KBM-7 (cell line): Measurements from ENCODE around the gene NINJ2.

Experiments
- DNase-seq: peaks from one replicate; pipeline ENCODE4 v3.0.0-alpha.2; 2015
- in situ Hi-C: fragments of 300-500 bp; cut with MboI; formaldehyde crosslinking; loops from 2 replicates; pipeline ENCODE4 v1.14.3; 2020; ENCODE audit warnings: low sequenced_read_pairs, low pct_unique_long_range_greater_than_20kb, mixed read lengths

The NINJ2 gene

DNA sequence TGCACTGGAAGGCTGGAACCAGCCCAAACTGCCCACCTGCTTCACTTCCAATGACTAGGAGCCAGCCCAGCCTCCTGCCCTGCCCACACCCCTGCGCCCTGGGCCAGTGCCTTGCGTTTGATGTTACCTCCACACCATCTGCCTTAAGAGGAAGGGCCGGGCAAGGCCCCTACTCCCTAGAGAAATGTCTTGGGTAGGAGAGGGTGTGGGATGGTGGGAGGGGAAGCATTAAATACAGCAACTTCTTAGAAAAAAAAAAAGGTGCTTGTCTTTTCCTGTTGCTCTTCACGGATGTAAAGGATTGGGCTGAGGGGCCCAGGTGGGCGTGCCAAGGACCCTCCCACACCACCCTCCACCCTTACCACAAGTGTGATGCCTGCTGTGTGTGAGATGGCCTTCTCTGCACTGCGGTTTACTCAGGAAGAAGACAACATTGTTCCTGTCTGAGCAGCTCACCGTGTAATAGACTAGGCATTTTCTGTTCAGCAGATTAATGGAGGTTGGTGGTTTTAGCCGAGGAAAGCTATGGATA lies 99.9 kb downstream of the NINJ2 start:
- in situ Hi-C loops: loop anchor here (25.0 kb wide), 1 partner anchor 1024 kb away; the partner anchor contains the start of gene FBXL14
- peak; percentile 98 for DNase-seq

DNA sequence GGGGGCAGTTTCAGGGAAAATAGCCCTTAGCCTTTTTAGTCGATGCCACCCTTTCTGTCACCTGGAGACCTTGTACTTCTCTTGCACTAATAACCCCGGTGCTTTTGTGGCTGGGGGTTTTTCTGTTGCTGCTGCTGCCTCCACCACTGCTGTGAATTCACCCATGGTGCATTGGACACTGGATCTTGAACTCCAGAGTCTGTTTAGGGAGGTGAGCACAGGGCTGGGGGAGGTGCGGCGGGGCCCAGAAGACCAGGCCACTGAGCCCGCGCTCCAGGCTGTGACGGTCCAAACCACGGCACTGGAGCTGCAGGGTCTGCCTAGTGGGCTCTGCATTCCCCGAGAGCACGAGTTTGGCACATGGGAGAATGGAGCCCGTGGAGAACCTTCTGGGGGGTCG lies 100.6 kb downstream of the NINJ2 start:
- in situ Hi-C loops: loop anchor here (25.0 kb wide), 1 partner anchor 1025 kb away; the partner anchor contains the start of gene FBXL14
- DNase-seq: no peak

DNA sequence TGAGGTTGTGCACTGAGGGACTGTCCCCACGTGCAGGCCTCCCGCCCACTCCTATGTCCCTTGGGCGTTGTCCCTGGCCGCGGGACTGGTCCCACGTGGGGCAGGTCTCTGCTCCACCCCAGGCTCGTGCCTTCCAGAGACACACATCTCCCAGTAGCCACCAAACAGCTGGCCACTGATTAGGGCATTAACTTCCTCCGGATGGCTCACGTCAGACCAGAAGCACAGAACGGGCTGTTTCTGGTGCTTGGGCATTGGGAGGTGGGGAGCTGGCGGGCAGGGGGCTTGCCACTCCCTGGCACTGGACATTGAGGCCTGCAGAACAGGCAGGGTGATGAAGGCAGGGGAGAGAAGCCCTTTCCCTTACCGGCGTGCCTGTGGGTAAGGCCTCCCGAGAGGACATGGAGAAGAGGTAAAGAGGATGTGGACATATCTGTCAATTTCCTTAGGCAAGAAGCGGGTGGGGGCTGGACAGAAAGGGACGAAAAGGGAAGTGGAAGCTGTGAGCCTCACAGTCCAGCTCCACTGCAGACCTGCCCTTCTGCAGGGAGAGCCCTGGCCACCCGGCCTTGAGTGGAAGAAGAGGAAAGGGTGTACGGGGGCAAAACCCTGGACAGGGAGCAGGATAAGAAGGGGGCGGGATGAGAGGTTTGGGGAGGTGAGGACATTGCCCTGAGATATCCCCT lies 101.2 kb downstream of the NINJ2 start:
- peak; percentile 72 for DNase-seq
- in situ Hi-C loops: loop anchor here (25.0 kb wide), 1 partner anchor 1025 kb away; the partner anchor contains the start of gene FBXL14

DNA sequence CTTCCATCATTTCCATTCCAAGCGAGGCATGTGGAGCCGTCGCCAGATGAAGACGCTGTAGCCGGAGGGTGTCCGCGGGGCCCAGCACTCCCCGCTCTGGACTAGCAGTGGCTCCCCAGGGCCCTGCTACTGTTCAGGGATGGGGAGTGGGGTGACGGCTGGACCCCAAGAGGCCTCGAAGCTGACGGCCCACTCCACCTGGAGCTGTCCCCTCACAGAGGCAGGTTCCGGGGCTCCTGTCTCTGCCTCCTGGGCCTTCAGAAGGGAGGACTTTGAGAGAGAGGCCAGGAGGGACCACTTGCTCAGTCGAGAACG lies 101.9 kb downstream of the NINJ2 start:
- no peak for DNase-seq
- in situ Hi-C loops: loop anchor here (25.0 kb wide), 1 partner anchor 1026 kb away; the partner anchor contains the start of gene FBXL14

DNA sequence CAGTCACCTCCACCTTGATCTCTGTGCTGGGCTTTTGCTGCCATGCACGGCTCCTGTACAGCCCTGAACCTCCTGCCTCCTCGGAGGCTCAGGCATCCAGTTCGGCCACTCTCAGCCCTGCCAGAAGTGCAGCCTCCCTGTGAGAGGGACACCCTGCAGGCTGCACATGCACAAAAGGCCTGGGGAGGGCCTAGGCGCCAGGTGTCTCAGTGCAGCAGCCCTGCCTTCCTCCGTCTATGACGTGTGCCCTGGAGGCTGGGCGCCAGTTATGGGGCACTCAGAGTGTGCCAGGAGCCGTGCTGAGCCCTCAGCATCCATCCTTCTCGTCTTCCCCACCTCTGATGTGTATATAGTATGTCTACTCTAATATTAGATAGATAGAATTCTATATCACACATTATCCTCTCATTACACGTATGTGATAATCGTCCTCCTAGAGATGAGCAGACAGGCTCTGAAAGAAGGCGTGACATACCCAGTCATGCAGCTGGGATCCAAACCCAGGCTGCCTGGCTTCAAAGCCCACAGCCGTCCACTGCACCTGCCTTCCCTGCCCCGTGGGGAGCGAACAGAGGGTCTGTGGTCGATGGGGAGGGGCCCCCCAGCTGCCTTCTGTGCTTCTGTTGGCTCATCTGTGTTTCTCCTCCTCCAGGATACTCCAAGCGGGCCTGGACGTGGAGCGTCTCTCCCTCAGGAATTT lies 102.4 kb downstream of the NINJ2 start:
- in situ Hi-C loops: loop anchor here (25.0 kb wide), 1 partner anchor 1026 kb away; the partner anchor contains the start of gene FBXL14
- no peak for DNase-seq

DNA sequence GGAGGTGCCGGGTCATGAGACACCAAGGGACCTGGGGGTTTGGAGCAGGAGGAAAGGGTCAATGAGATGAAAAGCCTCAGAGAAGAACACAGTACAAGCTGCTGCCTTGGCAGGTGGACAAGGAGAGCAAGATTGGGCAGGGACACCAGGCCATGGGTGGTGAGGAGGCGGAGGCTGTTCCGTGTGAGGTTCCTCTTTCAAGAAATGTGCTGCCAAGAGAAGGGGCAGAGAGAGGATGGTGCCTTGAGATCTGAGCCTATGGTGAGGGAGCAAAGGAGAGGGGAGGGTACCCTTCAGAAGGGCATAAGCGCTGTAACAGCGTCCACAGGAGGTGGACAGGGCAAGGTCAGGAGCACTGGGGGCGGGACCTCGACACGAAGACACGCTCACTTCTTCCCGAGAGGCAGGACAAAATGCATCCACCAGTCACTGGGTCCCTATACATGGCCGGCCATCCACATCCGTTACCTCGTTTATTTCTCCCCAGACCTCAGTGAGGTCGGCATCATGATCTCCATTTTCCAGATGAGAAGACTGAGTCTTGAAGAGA lies 103.3 kb downstream of the NINJ2 start:
- in situ Hi-C loops: loop anchor here (25.0 kb wide), 1 partner anchor 1027 kb away; the partner anchor contains the start of gene FBXL14
- peak; percentile 29 for DNase-seq

DNA sequence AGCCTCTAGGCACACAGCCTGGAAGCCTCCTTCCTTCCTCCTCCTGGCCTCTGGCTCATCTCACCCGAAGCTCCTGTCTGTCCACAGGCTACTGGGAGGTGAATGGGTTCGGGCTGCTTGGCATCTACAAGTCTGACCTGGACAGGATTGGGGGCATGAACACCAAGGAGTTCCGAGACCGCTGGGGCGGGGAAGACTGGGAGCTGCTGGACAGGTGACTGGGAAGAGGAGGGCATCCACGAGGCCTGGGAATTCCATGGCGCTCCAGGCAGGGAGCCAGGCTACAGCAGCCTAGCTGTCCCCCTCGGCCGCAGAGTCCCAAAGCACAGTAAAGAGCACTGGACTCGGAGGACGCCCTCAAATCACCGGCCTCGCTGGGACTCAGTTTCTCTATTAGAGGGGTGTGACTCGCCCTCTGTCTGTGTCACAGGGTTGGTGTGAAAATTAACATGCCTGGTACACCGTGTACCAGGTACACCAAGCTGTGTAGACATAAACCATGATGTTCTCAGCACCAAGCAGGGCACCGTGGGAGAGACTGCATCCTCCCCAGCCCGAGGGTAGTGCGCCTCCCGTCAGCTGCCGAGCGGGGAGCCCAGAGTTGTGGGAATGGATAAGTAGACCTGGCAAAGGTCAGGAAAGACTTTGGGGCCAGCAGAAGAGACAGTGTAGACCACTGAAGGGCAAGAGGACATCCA lies 103.9 kb downstream of the NINJ2 start:
- DNase-seq: no peak
- in situ Hi-C loops: loop anchor here (25.0 kb wide), 1 partner anchor 1028 kb away; the partner anchor contains the start of gene FBXL14

DNA sequence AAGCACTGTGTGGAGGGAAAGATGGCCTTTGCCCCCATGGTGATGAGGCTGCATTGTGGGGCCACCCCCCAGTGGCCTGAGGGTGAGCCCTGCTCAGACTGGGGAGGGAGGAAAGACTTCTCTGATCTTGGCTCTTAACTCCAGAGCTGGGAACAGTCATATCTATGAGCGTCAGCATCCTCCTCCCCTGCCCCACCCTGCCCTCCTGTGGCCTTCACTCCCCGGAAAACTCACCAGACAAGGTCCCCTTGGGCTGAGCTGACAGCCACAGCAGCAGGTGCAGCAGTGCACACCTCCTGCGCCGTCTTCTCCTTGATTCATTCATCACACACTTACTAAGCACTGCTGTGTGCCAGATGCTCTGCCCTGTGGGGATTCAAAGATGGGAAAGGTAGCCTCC lies 104.7 kb downstream of the NINJ2 start:
- in situ Hi-C loops: loop anchor here (25.0 kb wide), 1 partner anchor 1029 kb away; the partner anchor contains the start of gene FBXL14
- DNase-seq: no peak

DNA sequence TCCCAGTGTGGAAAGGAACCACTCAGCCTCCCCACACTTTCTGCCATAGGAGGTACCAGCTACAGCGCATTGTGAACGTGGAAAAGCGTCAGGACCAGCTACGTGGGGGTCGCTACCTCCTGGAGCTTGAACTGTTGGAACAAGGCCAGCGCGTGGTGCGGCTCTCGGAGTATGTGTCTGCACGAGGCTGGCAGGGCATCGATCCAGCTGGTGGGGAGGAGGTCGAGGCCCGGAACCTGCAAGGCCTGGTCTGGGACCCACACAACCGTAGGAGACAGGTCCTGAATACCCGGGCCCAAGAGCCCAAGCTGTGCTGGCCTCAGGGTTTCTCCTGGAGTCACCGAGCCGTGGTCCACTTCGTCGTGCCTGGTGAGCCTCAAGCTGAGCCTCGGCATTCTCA lies 106.7 kb downstream of the NINJ2 start:
- in situ Hi-C loops: loop anchor here (25.0 kb wide), 1 partner anchor 1031 kb away; the partner anchor contains the start of gene FBXL14
- no peak for DNase-seq

DNA sequence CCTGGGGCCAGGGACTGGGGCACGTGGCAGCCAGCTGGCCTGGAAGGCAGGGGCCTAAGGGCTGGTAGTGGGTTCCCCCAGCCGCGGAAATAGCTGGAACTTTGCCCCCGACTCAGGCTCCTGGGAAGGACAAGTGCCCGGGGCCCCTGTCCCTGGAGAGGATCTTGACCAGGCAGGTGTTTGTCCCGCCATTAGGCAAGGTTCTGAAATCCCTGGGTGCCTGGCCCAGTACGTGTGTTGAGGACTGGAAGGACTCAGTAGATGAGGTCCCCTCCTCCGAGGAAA lies 109.3 kb downstream of the NINJ2 start:
- in situ Hi-C loops: loop anchor here (25.0 kb wide), 1 partner anchor 1033 kb away; the partner anchor contains the start of gene FBXL14
- no peak for DNase-seq

DNA sequence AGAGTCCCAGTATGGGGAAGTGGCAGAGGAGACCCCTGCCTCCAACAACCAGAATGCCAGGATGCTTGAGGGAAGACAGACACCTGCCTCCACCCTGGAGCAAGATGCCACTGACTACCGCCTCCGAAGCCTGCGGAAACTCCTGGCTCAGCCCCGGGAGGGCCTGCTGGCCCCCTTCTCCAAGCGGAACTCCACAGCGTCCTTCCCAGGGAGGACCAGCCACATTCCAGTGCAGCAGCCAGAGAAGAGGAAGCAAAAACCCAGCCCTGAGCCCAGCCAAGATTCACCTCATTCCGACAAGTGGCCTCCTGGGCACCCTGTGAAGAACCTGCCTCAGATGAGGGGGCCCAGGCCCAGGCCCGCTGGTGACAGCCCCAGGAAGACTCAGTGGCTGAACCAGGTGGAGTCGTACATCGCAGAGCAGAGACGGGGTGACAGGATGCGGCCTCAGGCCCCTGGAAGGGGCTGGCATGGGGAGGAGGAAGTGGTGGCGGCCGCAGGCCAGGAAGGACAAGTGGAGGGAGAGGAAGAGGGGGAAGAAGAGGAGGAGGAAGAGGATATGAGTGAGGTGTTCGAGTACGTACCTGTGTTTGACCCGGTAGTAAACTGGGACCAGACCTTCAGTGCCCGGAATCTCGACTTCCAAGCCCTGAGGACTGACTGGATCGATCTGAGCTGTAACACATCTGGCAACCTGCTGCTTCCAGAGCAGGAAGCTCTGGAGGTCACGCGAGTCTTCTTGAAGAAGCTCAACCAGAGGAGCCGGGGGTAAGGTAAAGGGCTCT lies 109.8 kb downstream of the NINJ2 start:
- DNase-seq: no peak
- in situ Hi-C loops: loop anchor here (25.0 kb wide), 1 partner anchor 1034 kb away; the partner anchor contains the start of gene FBXL14

DNA sequence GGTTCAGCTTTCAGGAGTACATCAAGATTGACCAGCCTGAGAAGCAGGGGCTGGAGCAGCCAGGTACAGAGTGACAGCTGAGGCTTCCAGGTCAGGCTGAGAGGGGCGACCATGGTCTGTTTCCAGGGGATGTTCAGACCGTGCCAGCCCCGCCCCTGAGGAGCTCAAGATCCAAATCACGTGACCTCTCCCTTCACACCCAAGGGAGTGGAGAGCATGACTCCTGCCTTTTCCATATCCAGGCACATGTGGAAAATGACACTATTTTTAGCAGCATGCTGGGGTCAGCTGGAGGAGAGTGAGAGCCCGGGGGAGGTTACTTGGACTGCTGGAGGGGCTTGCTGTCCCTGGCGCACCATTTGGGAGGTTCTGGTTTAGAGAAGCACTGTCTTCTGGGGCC lies 110.8 kb downstream of the NINJ2 start:
- DNase-seq: no peak
- in situ Hi-C loops: loop anchor here (25.0 kb wide), 1 partner anchor 1035 kb away; the partner anchor contains the start of gene FBXL14

DNA sequence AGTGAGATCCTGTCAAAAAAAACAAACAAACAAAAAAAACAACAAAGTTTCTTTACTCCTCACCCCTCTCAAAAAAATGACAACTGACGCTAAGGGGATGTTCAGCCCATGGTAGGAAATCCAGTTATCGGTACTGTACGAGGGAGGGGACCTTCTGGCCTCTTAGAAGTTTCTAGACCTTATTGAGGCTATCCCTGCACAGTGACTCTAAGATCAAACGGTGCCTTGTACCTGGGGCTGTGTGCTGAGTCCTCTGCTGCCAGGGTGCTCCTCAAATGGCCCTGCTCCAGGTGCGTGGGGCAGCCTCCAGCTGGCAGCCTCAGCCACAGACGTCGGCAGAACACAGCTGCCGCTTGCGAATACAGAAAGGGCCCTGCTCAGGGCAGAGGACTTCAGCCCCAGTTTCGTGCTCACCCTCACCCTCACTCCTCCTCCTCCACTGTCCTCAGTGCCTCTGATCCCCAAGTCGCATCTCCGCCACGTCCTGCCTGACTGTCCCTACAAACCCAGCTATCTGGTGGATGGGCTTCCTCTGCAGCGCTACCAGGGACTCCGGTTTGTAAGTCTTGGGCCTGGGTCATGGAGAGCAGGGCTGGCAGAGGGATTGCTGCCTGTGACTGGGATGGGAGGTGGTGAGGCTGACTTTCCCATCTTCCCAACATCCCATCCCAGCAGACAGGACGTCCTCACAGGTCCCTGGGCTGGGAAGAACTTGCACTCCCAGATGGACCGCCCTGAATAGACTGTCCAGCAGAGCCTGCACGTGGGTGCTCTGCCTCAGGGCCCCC lies 112.6 kb downstream of the NINJ2 start:
- no peak for DNase-seq
- in situ Hi-C loops: loop anchor here (25.0 kb wide), 1 partner anchor 1037 kb away; the partner anchor contains the start of gene FBXL14

DNA sequence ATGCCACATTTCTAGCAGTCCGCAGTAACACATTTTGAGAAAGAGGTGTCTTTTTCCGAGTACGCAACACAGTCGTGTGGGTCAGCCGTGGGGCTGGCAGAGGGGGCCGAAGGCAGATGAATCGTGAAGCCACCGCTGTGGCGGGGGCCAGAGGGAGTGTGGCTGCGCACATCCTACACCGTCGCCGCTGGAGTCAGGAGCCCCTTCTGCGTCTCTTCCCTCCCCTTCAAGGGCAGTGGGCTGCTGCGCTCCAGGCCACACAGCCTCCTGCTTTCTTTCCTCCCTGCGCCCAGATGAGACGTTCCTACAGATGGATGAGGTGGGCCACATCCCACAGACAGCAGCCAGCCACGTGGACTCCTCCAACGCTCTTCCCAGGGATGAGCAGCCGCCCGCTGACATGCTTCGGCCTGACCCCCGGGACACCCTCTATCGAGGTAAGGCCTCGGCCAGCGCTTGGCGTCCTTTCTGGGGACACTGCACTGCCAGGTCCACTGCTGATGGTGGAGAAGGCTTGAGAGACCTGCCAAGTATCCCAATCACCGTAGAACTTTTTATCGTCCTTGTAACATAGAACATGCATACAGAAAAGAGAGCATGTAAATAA lies 113.7 kb downstream of the NINJ2 start:
- no peak for DNase-seq
- in situ Hi-C loops: loop anchor here (25.0 kb wide), 1 partner anchor 1038 kb away; the partner anchor contains the start of gene FBXL14

DNA sequence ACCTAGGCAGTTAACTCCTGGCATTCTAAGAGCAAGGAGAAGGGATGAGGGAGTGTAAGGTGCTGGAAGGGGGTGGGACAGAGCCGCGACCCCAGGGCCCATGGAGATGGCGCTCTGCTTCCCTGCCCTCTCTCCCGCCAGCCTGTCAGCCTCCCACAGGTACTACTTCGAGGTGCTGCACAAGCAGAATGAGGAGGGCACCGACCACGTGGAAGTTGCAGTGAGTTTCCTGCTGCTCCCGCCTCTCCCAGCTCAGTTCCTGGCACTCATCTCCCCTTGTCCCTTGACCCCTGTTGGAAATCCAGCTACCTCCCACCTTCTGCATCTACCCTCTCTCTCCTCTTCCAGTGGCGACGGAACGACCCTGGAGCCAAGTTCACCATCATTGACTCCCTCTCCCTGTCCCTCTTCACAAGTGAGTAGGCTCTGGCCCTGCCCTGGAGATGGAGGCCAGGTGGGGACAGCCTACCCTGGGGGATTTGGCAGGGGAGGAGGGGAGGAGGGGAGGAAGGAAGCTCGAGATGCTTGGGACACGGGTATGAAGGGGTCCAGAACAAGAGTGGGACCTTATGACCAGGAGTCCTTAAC lies 115.3 kb downstream of the NINJ2 start:
- no peak for DNase-seq
- in situ Hi-C loops: no loop called here

DNA sequence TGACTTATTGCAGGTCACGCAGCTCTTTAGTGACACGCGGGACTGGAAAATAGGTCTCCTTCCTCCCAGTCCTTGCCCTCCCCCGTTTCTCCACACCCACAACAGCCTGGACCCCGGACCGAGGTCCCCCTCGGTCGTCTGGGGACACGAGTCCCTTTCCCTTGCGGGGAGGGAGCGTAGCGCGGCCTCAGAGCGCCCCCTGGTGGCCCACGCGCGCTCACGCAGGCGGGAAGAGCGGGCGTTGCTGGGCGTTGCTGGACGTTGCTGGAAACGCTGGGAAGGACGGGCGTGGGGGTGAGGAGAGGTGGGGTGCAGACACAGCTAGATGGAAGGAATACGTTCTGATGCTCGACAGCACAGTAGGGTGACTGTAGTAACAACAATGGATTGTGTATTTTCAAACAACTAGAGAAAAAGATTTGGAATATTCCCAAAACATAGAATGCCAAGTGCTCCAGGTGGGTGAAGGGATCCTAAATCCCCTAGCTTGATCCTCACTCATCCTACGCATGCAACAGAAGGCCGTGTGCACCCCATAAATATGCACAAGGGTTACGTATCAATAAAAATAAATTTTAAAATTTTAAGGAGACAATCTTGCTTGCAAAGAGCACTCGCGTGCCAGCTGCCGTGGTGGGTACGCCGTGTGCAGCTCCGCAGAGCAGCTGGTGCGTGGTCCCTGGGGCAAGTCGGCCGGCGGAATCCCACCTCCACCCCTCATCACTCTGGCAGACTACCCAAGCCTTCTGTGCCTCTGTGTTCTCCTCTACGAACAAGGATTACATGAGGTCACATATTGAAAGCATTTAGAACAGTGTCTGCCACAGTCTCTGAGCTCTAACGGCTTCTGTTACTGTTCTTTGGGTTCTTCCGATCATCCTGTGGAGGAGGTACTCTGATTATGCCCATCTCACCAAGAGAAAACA lies 116.1 kb downstream of the NINJ2 start:
- peak; percentile 75 for DNase-seq
- in situ Hi-C loops: no loop called here
